ENCODE data around the gene PHAX. TPM values are rescaled to one million over a fixed set of nuclear protein-coding genes. Genes with fewer than 3 reads are reported as not detected.

PHAX gene
- total RNA-seq, 2 donors from 2014 or later, result 22.2 to 40.7 TPM

DNA sequence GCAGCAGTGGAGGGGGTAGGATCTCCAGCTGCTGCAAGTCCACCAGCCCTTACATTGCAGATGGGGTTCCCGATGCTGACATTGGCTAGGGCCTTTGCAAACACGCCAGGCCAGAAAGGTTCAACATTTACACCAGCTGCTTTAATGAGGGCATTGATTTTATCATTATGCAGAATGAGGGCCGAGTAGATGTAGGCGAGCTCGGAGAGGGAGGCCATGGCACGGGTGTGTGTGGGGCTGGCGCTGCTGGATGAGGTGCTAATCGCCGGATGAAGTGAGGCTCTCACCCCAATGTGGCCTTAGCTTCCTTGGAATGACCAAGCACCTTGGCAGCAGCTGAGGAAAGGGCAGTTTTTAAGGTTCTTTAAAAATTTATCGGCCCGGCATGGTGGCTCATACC, 27.4 kb downstream of the PHAX start:
- H3K4me3 ChIP-seq, result no peak overlapping the region
- H3K27ac ChIP-seq, result no peak overlapping the region
- H3K9me3 ChIP-seq, result no peaks in the 10 kb centered on the region
- H3K4me1 ChIP-seq (replicated peaks), result no peaks in the 10 kb centered on the region
- no peak for DNase-seq (ENCODE audit: low spot score)
- H3K27me3 ChIP-seq (replicated peaks; ENCODE audit: insufficient read depth), result no peaks in the 10 kb centered on the region
- TF ChIP-seq, protein P1, sequence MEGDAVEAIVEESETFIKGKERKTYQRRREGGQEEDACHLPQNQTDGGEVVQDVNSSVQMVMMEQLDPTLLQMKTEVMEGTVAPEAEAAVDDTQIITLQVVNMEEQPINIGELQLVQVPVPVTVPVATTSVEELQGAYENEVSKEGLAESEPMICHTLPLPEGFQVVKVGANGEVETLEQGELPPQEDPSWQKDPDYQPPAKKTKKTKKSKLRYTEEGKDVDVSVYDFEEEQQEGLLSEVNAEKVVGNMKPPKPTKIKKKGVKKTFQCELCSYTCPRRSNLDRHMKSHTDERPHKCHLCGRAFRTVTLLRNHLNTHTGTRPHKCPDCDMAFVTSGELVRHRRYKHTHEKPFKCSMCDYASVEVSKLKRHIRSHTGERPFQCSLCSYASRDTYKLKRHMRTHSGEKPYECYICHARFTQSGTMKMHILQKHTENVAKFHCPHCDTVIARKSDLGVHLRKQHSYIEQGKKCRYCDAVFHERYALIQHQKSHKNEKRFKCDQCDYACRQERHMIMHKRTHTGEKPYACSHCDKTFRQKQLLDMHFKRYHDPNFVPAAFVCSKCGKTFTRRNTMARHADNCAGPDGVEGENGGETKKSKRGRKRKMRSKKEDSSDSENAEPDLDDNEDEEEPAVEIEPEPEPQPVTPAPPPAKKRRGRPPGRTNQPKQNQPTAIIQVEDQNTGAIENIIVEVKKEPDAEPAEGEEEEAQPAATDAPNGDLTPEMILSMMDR (IDR thresholded peaks at IDR 0.05), result no peak
- TF ChIP-seq POLR2A (IDR thresholded peaks at IDR 0.05), result no peak
- no peak for TF ChIP-seq POLR2AphosphoS5 (IDR thresholded peaks at IDR 0.05)
- intact Hi-C loops (cut with DNase I), result no loop called here
- WGBS, result 84% methylated on average over 11 of the region's 11 CpGs
- H3K36me3 ChIP-seq, result no peaks in the 10 kb centered on the region

DNA sequence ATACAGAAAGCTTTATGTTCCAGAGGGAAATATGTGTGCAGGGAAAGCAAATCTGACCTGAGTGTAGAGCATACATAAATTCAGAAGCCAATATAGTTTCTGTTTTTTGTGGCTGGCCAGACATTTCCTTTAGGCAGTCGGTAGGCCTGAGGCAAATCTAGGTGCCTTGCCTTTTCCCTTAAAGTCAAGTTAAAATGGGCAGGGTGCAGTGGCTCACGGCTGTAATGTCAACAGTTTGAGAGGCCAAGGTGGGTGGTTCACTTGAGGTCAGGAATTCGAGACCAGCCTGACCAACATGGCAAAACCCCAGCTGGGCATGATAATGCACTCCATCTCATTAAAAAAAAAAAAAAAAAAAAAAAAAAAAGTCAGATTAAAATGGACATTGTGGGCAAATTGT, 31.2 kb downstream of the PHAX start:
- TF ChIP-seq POLR2AphosphoS5 (IDR thresholded peaks at IDR 0.05) (no peak), POLR2A (IDR thresholded peaks at IDR 0.05) (no peak)
- TF ChIP-seq, protein P1 (IDR thresholded peaks at IDR 0.05), result no peak

DNA sequence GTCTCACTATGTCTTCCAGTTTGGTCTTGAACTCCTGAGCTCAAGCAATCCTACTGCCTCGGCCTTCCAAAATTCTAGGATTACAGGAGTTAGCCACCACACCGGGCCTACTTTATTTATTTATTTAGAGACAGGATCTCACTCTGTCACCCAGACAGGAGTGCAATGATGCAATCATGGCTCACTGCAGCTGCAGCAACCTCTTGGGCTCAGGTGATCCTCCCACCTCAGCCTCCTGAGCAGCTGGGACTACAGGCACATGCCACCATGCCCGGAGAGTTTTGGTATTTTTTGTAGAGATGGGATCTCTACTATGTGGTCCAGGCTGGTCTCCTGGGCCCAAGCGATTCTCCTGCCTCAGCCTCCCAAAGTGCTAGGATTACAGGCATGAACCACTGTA, 32.8 kb downstream of the PHAX start:
- WGBS, result 88% methylated on average over 4 of the region's 4 CpGs
- no peaks in the 10 kb centered on the region for H3K27me3 ChIP-seq (replicated peaks; ENCODE audit: insufficient read depth)
- no peak overlapping the region for H3K27ac ChIP-seq
- TF ChIP-seq, protein P1 (IDR thresholded peaks at IDR 0.05), result no peak
- TF ChIP-seq POLR2AphosphoS5 (IDR thresholded peaks at IDR 0.05), result no peak
- no peak for TF ChIP-seq POLR2A (IDR thresholded peaks at IDR 0.05)
- no peak overlapping the region for H3K4me3 ChIP-seq
- H3K4me1 ChIP-seq (replicated peaks), result no peaks in the 10 kb centered on the region
- H3K9me3 ChIP-seq, result no peaks in the 10 kb centered on the region
- intact Hi-C loops (cut with DNase I), result no loop called here
- no peaks in the 10 kb centered on the region for H3K36me3 ChIP-seq
- no peak for DNase-seq (ENCODE audit: low spot score)

More for the DNA sequence above, 31.2 kb downstream of the PHAX start:
- intact Hi-C loops (cut with DNase I), result no loop called here
- 37% methylated on average over 3 of the region's 3 CpGs for WGBS
- DNase-seq (ENCODE audit: low spot score), result no peak
- Histone ChIP-seq H3K9me3 (no peaks in the 10 kb centered on the region), H3K36me3 (no peaks in the 10 kb centered on the region), H3K4me3 (no peak overlapping the region), H3K4me1 (replicated peaks) (no peaks in the 10 kb centered on the region), H3K27ac (no peak overlapping the region), H3K27me3 (replicated peaks; ENCODE audit: insufficient read depth) (no peaks in the 10 kb centered on the region)

DNA sequence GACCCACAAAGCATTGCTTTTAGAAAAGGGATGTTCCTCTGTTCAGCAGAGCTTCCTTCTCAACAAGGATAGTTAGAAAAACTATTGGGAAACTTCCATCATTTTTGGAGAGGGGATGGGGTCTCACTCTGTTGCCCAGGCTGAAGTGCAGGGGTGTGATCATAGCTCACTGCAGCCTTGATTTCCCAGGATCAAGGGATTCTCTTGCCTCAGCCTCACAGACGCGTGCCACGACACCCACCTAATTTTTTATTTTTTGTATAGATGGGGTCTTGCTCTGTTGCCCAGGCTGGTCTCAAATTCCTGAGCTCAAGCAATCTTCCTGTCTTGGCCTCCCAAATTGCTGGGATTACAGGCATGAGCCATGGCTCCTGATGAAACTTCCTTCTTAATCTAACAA, 34.8 kb downstream of the PHAX start:
- no peak overlapping the region for H3K4me3 ChIP-seq
- 96% methylated on average over 3 of the region's 3 CpGs for WGBS
- no peaks in the 10 kb centered on the region for H3K27me3 ChIP-seq (replicated peaks; ENCODE audit: insufficient read depth)
- no peak overlapping the region for H3K27ac ChIP-seq
- H3K9me3 ChIP-seq, result no peaks in the 10 kb centered on the region
- H3K36me3 ChIP-seq, result no peaks in the 10 kb centered on the region
- DNase-seq (ENCODE audit: low spot score), result no peak
- intact Hi-C loops (cut with DNase I), result no loop called here
- H3K4me1 ChIP-seq (replicated peaks), result no peaks in the 10 kb centered on the region
- TF ChIP-seq, protein P1 (IDR thresholded peaks at IDR 0.05), result no peak
- TF ChIP-seq POLR2AphosphoS5 (IDR thresholded peaks at IDR 0.05) (no peak), POLR2A (IDR thresholded peaks at IDR 0.05) (no peak)

DNA sequence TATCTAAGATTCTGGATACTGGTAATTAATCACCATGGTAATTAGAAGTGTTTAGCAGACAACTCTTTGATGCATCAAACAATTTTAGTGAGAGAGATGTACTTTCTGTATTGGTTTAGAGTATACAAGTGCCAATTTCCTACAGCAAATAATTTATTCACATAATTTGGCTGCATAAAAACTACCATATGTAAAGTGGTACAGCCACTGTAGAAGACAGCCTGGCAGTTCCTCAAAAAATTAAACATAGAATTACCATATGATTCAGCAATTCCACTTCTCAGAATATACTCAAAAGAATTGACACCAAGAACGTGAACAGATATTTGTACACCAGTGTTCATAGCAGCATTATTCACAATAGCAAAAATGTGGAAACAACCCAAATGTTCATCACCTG, 36.2 kb downstream of the PHAX start:
- no peak for DNase-seq (ENCODE audit: low spot score)
- H3K27ac ChIP-seq, result no peak overlapping the region
- intact Hi-C loops (cut with DNase I), result no loop called here
- whole genome bisulfite sequencing, result 83% methylated on average over 1 of the region's 1 CpG
- no peaks in the 10 kb centered on the region for H3K27me3 ChIP-seq (replicated peaks; ENCODE audit: insufficient read depth)
- TF ChIP-seq POLR2A (IDR thresholded peaks at IDR 0.05), result no peak
- no peak for TF ChIP-seq POLR2AphosphoS5 (IDR thresholded peaks at IDR 0.05)
- TF ChIP-seq, protein P1 (IDR thresholded peaks at IDR 0.05), result no peak
- H3K9me3 ChIP-seq, result no peaks in the 10 kb centered on the region
- H3K4me3 ChIP-seq, result no peak overlapping the region
- no peaks in the 10 kb centered on the region for H3K36me3 ChIP-seq
- no peaks in the 10 kb centered on the region for H3K4me1 ChIP-seq (replicated peaks)
